IMR-90 (cell line): ENCODE results near the gene PCDH1. TPM values are rescaled to one million over a fixed set of nuclear protein-coding genes. Genes with fewer than 3 reads are reported as not detected.

Source experiments
- ATAC-seq: fragments of 200-7000 bp; cut with Tn5 transposase; 2 replicates; pipeline ENCODE4 v1.9.1; 2020; ENCODE audit warnings: low read depth, mild to moderate bottlenecking, moderate library complexity
- BruUV-seq: library from RNA; stranded (reverse); fragments of 400-500 nt; replicated peaks from 2 replicates; lab custom pipeline; 2021; lab: Mats Ljungman, UMichigan
- CTCF ChIA-PET: fragments of 300-600 bp; formaldehyde crosslinking; extraction: SDS; loops from one replicate; lab custom pipeline; 2021; ENCODE audit warnings: antibody characterized with exemption; lab: Yijun Ruan, JAX
- POLR2A ChIA-PET: fragments of 300-600 bp; sonication (Branson Sonifier 250); formaldehyde crosslinking; loops from one replicate; lab custom pipeline; 2022; ENCODE audit warnings: antibody characterized with exemption; ENCODE audit not compliant: unreplicated experiment; lab: Charles Lee
- DNase-seq: peaks from one replicate; pipeline ENCODE4 v3.0.0; 2013
- H2AFZ ChIP-seq: replicated peaks from 2 replicates; pipeline ENCODE3; 2013; ENCODE audit warnings: low read length, mild to moderate bottlenecking; ENCODE audit not compliant: poor library complexity
- H2AK5ac ChIP-seq: 2 replicates; pipeline ENCODE4 v1.6.1; 2013; ENCODE audit warnings: low read depth, low read length, inconsistent platforms
- H2AK9ac ChIP-seq: replicated peaks from 2 replicates; pipeline ENCODE3; 2013; ENCODE audit warnings: mild to moderate bottlenecking, low read depth, low read length, moderate library complexity; ENCODE audit not compliant: poor library complexity
- H2BK120ac ChIP-seq: 2 replicates; pipeline ENCODE4 v1.6.1; 2013; ENCODE audit warnings: low read depth, low read length, inconsistent platforms
- H2BK15ac ChIP-seq: 3 replicates; pipeline ENCODE4 v1.6.1; 2013; ENCODE audit warnings: low read depth, low read length, inconsistent platforms
- H2BK20ac ChIP-seq: 2 replicates; pipeline ENCODE4 v1.6.1; 2013; ENCODE audit warnings: low read depth, mild to moderate bottlenecking, inconsistent platforms, low read length, moderate library complexity
- H2BK5ac ChIP-seq: 2 replicates; pipeline ENCODE4 v1.6.1; 2013; ENCODE audit warnings: mild to moderate bottlenecking, low read depth, low read length, inconsistent platforms; ENCODE audit not compliant: poor library complexity, severe bottlenecking
- H3K14ac ChIP-seq: replicated peaks from 2 replicates; pipeline ENCODE4 v1.6.1; 2013; ENCODE audit warnings: low read depth, low read length, inconsistent platforms
- H3K18ac ChIP-seq: 2 replicates; pipeline ENCODE4 v1.6.1; 2013; ENCODE audit warnings: low read depth, low read length, control low read depth
- H3K23ac ChIP-seq: 2 replicates; pipeline ENCODE4 v1.6.1; 2013; ENCODE audit warnings: low read depth, low read length, inconsistent platforms
- H3K27ac ChIP-seq: 2 replicates; pipeline ENCODE4 v1.5.1; 2013; ENCODE audit warnings: mild to moderate bottlenecking, control low read depth, low read length; ENCODE audit not compliant: insufficient read depth
- H3K27me3 ChIP-seq: 2 replicates; pipeline ENCODE4 v1.6.1; 2013; ENCODE audit warnings: low read length; ENCODE audit not compliant: control insufficient read depth, insufficient read depth
- H3K36me3 ChIP-seq: 2 replicates; pipeline ENCODE4 v1.6.1; 2013; ENCODE audit warnings: low read length, mixed read lengths; ENCODE audit not compliant: control insufficient read depth, insufficient read depth
- H3K4ac ChIP-seq: 2 replicates; pipeline ENCODE4 v1.6.1; 2013; ENCODE audit warnings: low read depth, low read length, inconsistent platforms
- H3K4me1 ChIP-seq: 2 replicates; pipeline ENCODE4 v1.6.1; 2013; ENCODE audit warnings: low read length, mixed read lengths; ENCODE audit not compliant: control insufficient read depth, insufficient read depth
- H3K4me2 ChIP-seq: 2 replicates; pipeline ENCODE4 v1.6.1; 2013; ENCODE audit warnings: low read depth, mild to moderate bottlenecking, control low read depth, low read length, moderate library complexity
- H3K4me3 ChIP-seq: 2 replicates; pipeline ENCODE4 v1.5.1; 2013; ENCODE audit warnings: low read depth, mild to moderate bottlenecking, control low read depth, low read length, moderate library complexity; ENCODE audit not compliant: insufficient read depth
- H3K56ac ChIP-seq: 2 replicates; pipeline ENCODE4 v1.6.1; 2013; ENCODE audit warnings: low read length, inconsistent platforms; ENCODE audit not compliant: insufficient read depth; ENCODE audit errors: extremely low read depth
- H3K79me1 ChIP-seq, 2 experiments: 2 replicates each; pipeline ENCODE4 v1.6.1; 2013; ENCODE audit warnings: low read length in 2 of 2, inconsistent platforms in 1 of 2, low read depth in 1 of 2
- H3K9ac ChIP-seq: 2 replicates; pipeline ENCODE4 v1.6.1; 2013; ENCODE audit warnings: low read depth, low read length, control low read depth
- H3K9me1 ChIP-seq: 2 replicates; pipeline ENCODE4 v1.6.1; 2013; ENCODE audit warnings: low read length, inconsistent platforms; ENCODE audit not compliant: insufficient read depth
- H3K9me3 ChIP-seq: 2 replicates; pipeline ENCODE4 v1.6.1; 2013; ENCODE audit warnings: low read length; ENCODE audit not compliant: control insufficient read depth, insufficient read depth
- H4K20me1 ChIP-seq: 2 replicates; pipeline ENCODE4 v1.6.1; 2013; ENCODE audit warnings: low read length, inconsistent platforms; ENCODE audit not compliant: insufficient read depth
- H4K5ac ChIP-seq: 2 replicates; pipeline ENCODE4 v1.6.1; 2013; ENCODE audit warnings: mild to moderate bottlenecking, low read depth, low read length, control low read depth
- H4K8ac ChIP-seq, 2 experiments: 2 replicates each; pipeline ENCODE4 v1.6.1; 2013; ENCODE audit warnings: low read depth in 2 of 2, low read length in 2 of 2, control low read depth in 1 of 2, inconsistent platforms in 1 of 2
- H4K91ac ChIP-seq: 2 replicates; pipeline ENCODE4 v1.6.1; 2013; ENCODE audit warnings: low read depth, low read length, inconsistent platforms; ENCODE audit not compliant: insufficient read depth
- CHD1 ChIP-seq: IDR thresholded peaks from 2 replicates; pipeline ENCODE4 v1.6.1; 2012; ENCODE audit warnings: low read depth, low read length, improper control_type of control experiment
- CTCF ChIP-seq: conservative IDR thresholded peaks from 2 replicates; pipeline ENCODE4 v1.5.1; 2012; ENCODE audit warnings: mild to moderate bottlenecking, low read depth, low read length, improper control_type of control experiment
- ELK1 ChIP-seq: fragments of 150-350 bp; IDR thresholded peaks from 2 replicates; pipeline ENCODE4 v1.6.1; 2016; ENCODE audit warnings: low read depth, mild to moderate bottlenecking, low read length, moderate library complexity, borderline replicate concordance
- FOS ChIP-seq: fragments of 150-350 bp; IDR thresholded peaks from 2 replicates; pipeline ENCODE4 v1.6.1; 2016; ENCODE audit warnings: low read depth, low read length
- MAFK ChIP-seq: IDR thresholded peaks from 2 replicates; pipeline ENCODE4 v1.6.1; 2012; ENCODE audit warnings: low read depth, low read length, improper control_type of control experiment
- MXI1 ChIP-seq: IDR thresholded peaks from 2 replicates; pipeline ENCODE4 v1.6.1; 2012; ENCODE audit warnings: low read depth, mild to moderate bottlenecking, low read length, moderate library complexity, borderline replicate concordance
- NFE2L2 ChIP-seq: fragments of 150-350 bp; IDR thresholded peaks from 2 replicates; pipeline ENCODE4 v1.6.1; 2016; ENCODE audit warnings: low read depth, mild to moderate bottlenecking, low read length
- POLR2A ChIP-seq: IDR thresholded peaks from 2 replicates; pipeline ENCODE4 v1.6.1; 2012; ENCODE audit warnings: mild to moderate bottlenecking, low read depth, low read length
- RAD21 ChIP-seq: IDR thresholded peaks from 2 replicates; pipeline ENCODE4 v1.6.1; 2012; ENCODE audit warnings: low read length, improper control_type of control experiment
- RFX5 ChIP-seq: IDR thresholded peaks from 2 replicates; pipeline ENCODE4 v1.8.0; 2012; ENCODE audit warnings: low read depth, mild to moderate bottlenecking, low read length, moderate library complexity
- SMC3 ChIP-seq: fragments of 150-350 bp; IDR thresholded peaks from 2 replicates; pipeline ENCODE4 v1.6.1; 2016; ENCODE audit warnings: low read depth, mild to moderate bottlenecking, antibody characterized with exemption, low read length, moderate library complexity
- USF2 ChIP-seq: fragments of 150-350 bp; IDR thresholded peaks from 2 replicates; pipeline ENCODE4 v1.6.1; 2017; ENCODE audit warnings: mild to moderate bottlenecking, antibody characterized with exemption, low read length, low read depth
- WGBS, 2 experiments: methylation state at CpG; one replicate each; pipeline versions ENCODE4 v1.1.5 to v1.1.7; 2013; ENCODE audit warnings: missing lambda C conversion rate in 2 of 2; ENCODE audit not compliant: insufficient read length in 1 of 2; ENCODE audit errors: extremely low coverage in 2 of 2; 5-methylcytosine and 5-hydroxymethylcytosine counted together
- dilution Hi-C: fragments of 300-500 bp; cut with HindIII; formaldehyde crosslinking; loops from one replicate; pipeline ENCODE4 v1.14.3; 2018; ENCODE audit warnings: low sequenced_read_pairs; ENCODE audit not compliant: unreplicated experiment
- in situ Hi-C: fragments of 300-500 bp; cut with MboI; formaldehyde crosslinking; loops from 3 replicates; pipeline ENCODE4 v1.14.3; 2019; ENCODE audit warnings: low sequenced_read_pairs, inconsistent platforms, mixed read lengths
- intact Hi-C: fragments of 100-400 bp; cut with micrococcal nuclease; formaldehyde crosslinking; loops from 2 replicates; pipeline ENCODE4 v1.10.0; 2022
- polyA plus RNA-seq, 3 experiments: library from polyadenylated mRNA; depleted of rRNA; stranded (reverse); fragments of >200 nt; gene quantifications; 2 replicates each; pipeline ENCODE4 v1.2.3, GENCODE V29; 2012; ENCODE audit warnings: low replicate concordance in 1 of 3
- total RNA-seq: library from RNA; depleted of rRNA; stranded (reverse); fragments of >200 nt; gene quantifications from 2 replicates; pipeline ENCODE4 v1.2.3, GENCODE V29; 2012

Gene PCDH1
- total and polyA plus RNA-seq, 2 of the 4 experiments (the other 2 are of a cell fraction), result 0.74 to 0.90 TPM

DNA sequence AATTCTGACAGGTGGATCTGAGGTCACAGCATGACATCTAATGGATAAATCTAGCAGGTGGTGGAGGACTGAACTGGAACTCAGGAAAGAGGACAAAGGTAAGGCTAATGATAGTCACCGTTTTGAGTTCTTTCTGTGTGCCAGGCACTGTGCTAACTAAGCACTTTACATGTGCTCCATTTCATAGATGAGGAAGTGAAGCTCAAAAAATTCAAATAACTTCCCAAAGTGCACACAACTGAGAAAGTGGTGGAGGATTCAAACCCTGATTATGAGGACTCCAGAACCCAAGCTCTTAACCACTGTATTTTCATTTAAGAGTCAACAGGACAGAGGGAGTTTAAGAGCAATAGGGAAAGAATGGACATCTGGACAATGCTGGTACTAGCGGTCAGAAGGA lies 38.3 kb upstream of the PCDH1 start:
- ChIA-PET POLR2A (no interaction called here), CTCF (interaction anchor here (1.2 to 1.6 kb wide), 2 partner anchors 44 to 53 kb away, joined by 3 to 7 read pairs; partner anchors contain the start of gene RNF14)
- H4K5ac ChIP-seq, result no peak overlapping the region
- no peaks in the 10 kb centered on the region for H4K20me1 ChIP-seq
- H3K18ac ChIP-seq, result no peak overlapping the region
- no peak overlapping the region for H3K4me2 ChIP-seq
- H3K27me3 ChIP-seq, result peaks cover 45% of the 10 kb centered on the region
- dilution Hi-C loops (no loop called here), intact Hi-C loops (no loop called here), in situ Hi-C loops (no loop called here)
- no peaks in the 10 kb centered on the region; the same call in 1 of the 2 replicates for H3K9me1 ChIP-seq
- no peak overlapping the region for H2AFZ ChIP-seq
- H3K36me3 ChIP-seq, result no peaks in the 10 kb centered on the region
- H2BK15ac ChIP-seq, result no peak overlapping the region
- H3K23ac ChIP-seq, result no peak overlapping the region
- no peak overlapping the region for H2AK5ac ChIP-seq
- no peak overlapping the region for H2BK20ac ChIP-seq
- TF ChIP-seq ELK1, result no peak
- TF ChIP-seq POLR2A, result no peak
- no peak for TF ChIP-seq FOS
- TF ChIP-seq CTCF, result no peak
- TF ChIP-seq RFX5, result no peak
- no peak for TF ChIP-seq SMC3
- no peak for TF ChIP-seq RAD21
- no peak for TF ChIP-seq CHD1
- no peak for TF ChIP-seq NFE2L2
- no peak for TF ChIP-seq USF2
- TF ChIP-seq MXI1, result no peak
- no peak for TF ChIP-seq MAFK
- H3K56ac ChIP-seq, result no peak overlapping the region
- H4K91ac ChIP-seq, result no peak overlapping the region
- H2BK120ac ChIP-seq, result no peak overlapping the region
- DNase-seq (no peak), ATAC-seq (no peak)
- no peak overlapping the region for H3K9ac ChIP-seq
- no peak overlapping the region for H2BK5ac ChIP-seq
- H3K14ac ChIP-seq, result no peak overlapping the region
- no peak overlapping the region for H3K4me3 ChIP-seq
- H3K4me1 ChIP-seq, result peaks cover 1% of the 10 kb centered on the region; the same call in 1 of the 2 replicates
- no peaks in the 10 kb centered on the region for H3K9me3 ChIP-seq
- no peak overlapping the region for H3K4ac ChIP-seq
- no peaks in the 10 kb centered on the region for H3K79me1 ChIP-seq
- WGBS, 2 experiments, result 67% methylated on average over 1 of the region's 2 CpGs; no CpG with 5 or more reads in 1 of the 2 experiments
- H4K8ac ChIP-seq, result no peak overlapping the region
- no peak overlapping the region for H3K27ac ChIP-seq
- no peak overlapping the region for H2AK9ac ChIP-seq
- no TSS peak for BruUV-seq
